ENCODE results near the gene MAPK4.
"Not testable (repeated sequence)": the region's sequence is repeated elsewhere in the genome, so short reads cannot be mapped to it uniquely, and the experiment has no call there.

Gene MAPK4

GRCh38 chr18:50573679-50574078, 13.8 kb downstream of the MAPK4 start:
- no peak for DNase-seq

DNA sequence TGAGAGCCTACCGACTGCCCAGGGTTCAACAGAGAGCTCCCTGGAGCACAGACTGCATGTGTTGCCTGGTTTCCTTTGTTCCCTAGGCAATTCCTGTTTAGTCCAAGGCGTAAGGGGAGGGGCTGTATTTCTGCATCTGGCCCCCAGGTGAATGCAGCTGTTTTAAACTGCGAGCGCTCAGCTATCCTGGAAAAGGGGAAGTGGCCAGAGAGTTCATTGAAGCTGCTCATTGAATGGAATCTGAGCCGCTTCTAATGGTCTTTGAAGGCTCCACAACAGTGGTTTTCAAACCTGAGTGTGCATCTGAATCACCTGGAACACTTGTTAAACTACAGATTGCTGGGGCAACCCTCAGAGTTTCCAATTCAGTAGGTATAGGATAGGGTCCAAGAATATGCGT, 18.1 kb downstream of the MAPK4 start:
- no peak for DNase-seq

DNA sequence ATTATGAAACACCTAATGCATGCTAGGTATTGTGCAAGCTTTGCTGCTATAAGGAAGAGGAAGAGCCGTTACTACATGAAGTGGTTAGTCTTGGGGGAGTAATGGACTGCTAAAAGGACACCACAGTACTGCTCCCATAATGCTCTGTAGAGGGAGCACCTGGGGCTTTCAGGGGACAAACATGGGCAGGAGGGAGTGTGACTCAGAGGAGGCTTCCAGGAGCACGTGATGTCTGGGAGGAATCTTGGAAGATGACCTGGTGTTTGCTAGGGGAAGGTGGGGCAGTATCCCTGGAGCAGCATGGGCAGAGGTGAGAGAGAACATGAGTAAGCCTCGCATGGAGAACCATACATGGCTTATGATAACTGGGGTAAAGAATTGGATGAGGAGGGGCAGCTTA, 18.8 kb downstream of the MAPK4 start:
- DNase-seq, result no peak

- DNase-seq, result peak in 1 of 51 donors; percentile 10
Observed at GRCh38 chr18:50579061-50579774, 19.3 kb downstream of the MAPK4 start.

DNA sequence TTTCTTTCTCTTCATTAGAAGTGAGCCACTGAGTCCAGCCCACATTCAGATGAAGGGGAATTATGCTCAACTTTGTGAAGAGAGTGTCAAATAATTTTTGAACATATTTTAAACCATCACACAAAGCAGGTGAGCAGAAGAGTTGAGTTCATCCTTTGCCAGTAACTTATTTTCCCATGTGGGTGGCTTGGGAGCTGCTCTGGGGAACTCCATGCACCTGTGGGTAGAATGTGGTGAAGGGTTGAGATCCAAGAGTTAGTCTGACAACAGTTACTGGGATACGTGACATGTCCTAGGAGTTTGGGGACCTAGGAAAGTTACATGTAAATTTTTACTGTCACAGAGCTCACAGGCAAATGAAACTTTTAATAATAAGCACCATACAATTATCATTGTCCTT, 21.6 kb downstream of the MAPK4 start:
- no peak for DNase-seq

GRCh38 chr18:50582500-50582899, 22.6 kb downstream of the MAPK4 start:
- peak in 4 of 51 donors; percentile 7 to 17 (median 12) for DNase-seq

GRCh38 chr18:50586710-50587109, 26.8 kb downstream of the MAPK4 start:
- DNase-seq, result no peak

DNA sequence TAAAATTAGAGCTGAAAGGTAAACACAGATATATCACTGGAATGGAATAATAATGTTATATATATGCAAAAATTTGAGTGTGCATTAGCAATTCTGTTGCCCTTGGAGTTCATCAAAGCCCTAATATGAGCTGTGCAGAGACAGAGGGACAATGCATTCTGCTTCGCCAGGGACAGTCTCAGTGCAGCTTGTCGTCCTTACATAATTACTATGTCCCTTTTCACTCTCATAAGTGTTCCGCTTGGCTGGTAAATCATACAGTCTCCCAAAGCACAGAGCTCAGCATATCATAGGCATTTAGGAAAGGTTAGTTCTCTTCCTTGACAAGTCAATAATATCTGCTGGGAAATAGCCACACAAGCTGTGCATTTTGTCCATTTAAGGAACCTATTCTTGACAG, 30.7 kb downstream of the MAPK4 start:
- no peak for DNase-seq

DNA sequence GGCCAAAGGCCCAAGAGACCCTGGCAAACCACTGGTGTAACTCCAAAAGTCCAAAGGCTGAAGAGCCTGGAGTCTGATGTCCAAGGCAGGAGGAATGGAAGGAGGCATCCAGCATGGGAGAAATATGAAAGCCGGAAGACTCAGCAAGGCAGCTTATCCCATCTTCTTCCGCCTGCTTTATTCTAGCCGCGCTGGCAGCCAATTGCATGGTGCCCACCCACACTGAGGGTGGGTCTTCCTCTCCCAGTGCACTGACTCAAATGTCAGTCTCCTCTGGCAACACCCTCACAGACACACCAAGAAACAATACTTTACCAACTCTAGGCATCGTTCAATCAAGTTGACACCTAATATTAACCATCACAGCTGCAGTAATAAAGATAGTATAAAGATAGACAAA, 34.1 kb downstream of the MAPK4 start:
- no peak for DNase-seq

DNA sequence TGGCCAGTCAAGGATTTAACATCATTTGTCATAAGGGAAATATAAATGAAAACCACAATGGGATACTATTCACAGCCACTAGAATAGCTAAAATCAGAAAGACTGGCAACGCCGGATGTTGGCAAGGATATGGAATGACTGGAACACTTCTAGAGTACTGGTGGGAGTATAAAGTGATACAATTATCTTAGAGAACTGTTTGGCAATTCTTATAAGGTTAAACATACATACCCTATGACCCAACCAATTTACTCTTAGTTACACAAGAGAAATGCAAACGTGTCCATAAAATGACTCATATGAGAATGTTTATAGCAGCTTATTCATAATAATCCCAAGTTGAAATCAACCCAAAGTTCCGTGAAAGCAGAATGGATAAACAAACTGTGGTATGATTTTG, 35.1 kb downstream of the MAPK4 start:
- DNase-seq, result no peak

DNA sequence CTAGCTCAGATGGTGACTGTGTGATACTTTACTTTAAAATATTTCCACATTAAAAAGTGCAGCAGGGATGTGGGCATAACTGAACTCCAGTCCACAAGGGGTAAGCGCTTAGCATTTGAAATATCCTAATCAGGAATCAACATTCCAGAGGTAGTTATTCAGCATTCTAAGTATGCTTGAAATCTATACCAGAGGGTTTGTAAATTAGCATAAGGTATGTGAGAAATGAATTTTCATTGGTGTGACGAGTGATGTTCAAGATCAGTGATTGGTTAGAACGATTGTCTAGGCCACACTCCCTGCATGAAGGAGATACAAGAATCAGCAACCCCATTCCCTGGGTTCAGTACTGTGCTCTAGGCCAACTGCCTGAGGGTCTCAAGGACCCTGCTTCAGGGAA, 42.6 kb downstream of the MAPK4 start:
- DNase-seq, result no peak

DNA sequence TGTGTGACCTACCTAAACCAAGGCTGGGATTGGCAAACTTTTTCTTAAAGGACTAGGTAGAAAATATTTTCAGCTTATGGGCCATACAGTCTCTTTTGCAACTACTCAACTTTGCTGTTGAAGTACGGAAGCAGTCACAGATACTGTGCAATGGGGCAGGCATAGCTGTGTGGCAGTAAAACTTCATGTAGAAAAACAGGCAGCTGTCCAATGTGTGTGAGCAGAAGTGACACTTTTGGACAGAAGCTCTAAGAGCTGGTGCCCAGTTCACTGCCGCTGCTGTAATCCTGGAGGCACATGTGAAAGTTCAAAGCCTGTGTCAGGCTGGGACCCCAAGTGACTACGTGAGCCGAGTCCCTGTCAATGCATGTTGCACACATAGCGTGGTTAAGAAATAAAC, 46.7 kb downstream of the MAPK4 start:
- DNase-seq, result no peak

DNA sequence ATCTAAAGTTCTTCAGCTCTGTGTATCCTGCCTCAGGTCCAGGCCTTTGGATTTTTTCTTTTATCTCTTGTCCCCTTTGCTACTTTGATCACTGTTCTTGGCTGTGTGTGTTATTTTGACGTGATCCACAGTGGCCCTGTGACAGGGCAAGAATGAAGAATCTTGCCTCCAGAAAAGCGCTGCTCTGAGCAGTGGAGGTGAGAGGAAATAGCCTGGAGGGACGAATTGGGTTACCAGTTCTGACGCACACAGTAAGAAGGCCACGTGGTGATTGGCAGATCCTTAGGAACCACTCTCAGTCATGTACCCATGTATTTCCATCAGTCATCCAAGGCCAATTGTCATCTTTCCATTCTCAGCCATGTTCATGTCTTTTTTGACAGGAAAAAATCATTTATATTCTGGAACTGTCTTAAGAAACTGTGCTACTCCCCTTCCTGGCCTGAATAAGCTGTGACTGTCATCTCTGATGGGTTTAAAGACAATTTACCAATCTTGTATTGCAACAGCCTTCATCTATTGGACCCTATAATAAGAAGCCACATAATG, 47.6 kb downstream of the MAPK4 start:
- DNase-seq, result no peak

GRCh38 chr18:50609171-50609570, 49.3 kb downstream of the MAPK4 start:
- DNase-seq, result not testable (repeated sequence)

GRCh38 chr18:50610349-50610748, 50.5 kb downstream of the MAPK4 start:
- no peak for DNase-seq

DNA sequence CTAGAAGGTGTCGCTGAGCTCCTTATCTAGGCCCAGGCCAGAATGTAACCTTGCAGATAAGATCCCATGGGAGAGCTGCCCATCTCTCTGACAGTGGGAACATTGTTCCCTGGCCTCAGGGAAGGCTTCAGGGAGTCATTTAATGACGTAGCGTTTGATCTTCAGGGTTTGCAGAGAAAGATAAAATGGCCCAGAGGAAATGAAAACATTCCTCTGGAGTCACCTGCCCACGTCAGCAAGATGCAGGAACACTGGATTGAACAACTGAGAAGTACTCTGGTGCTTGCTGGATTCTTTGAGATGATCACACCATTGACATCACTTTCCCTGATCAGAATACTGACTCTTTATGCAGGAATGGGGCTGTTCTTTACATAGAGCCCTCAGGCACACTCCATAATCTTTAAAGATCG, 51.6 kb downstream of the MAPK4 start:
- DNase-seq, result no peak

- peak in 14 of 51 donors; percentile 9 to 64 (median 36) for DNase-seq
Observed at GRCh38 chr18:50614838-50615237, 55.0 kb downstream of the MAPK4 start.

DNA sequence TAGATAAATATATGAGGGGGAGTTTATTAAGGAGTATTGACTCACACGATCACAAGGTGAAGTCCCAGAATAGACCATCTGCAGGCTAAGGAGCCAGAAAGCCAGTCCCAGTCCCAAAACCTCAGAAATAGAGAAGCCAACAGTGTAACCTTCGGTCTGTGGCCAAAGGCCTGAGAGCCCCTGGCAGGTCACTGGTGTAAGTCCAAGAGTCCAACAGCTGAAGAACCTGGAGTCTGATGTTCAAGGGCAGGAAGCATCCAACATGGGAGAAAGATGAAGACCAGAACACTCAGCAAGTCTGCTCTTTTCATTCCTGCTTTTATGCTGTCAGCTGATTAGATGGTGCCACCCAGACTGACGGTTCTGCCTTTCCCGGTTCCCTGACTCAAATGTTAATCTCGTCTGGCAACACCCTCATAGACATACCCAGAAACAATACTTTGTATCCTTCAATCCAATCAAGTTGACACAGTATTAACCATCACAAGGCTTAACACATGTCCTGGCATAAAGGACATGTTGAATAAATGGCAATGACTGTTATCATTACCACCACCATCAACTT, 56.7 kb downstream of the MAPK4 start:
- no peak for DNase-seq

DNA sequence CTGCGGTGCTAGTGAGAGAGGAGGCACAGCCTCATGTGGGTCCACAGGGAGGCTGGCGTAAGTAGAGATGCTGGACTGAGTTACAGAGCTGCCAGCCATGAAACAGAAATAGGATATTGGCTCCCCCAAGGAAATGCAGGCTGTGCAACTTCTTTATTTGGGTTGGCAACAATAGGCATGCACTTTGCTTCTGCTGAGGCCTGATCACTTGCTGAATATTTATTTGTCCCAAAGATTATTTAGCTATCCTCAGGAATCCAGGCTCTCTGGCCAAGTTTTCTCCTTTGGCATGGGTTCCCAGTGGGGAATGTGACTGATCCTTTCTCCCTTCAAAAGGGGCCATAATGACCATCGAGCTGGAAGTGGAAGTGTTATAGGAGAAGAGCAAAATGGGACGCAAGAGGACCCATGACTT, 60.0 kb downstream of the MAPK4 start:
- DNase-seq, result peak in 8 of 51 donors; percentile 13 to 68 (median 26)

DNA sequence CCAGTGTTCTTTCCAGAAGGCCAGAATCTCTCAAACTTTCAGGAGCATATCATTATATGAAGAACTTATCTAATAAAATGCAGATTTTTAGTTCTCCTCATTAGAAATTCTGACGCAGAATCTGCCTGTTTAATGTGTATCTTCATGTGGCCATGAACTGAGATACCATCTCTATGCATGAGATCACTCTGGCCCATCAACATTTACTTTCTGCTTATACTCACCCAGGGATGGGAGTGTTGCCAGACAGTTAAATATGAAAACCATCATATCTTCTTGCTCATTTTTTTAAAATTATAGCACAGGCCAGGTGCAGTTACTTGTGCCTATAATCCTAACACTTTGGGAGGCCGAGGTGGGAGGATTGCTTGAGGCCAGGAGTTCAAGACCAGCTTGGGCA, 60.4 kb downstream of the MAPK4 start:
- DNase-seq, result no peak

- DNase-seq, result no peak
Observed at GRCh38 chr18:50621366-50621765, 61.5 kb downstream of the MAPK4 start.

DNA sequence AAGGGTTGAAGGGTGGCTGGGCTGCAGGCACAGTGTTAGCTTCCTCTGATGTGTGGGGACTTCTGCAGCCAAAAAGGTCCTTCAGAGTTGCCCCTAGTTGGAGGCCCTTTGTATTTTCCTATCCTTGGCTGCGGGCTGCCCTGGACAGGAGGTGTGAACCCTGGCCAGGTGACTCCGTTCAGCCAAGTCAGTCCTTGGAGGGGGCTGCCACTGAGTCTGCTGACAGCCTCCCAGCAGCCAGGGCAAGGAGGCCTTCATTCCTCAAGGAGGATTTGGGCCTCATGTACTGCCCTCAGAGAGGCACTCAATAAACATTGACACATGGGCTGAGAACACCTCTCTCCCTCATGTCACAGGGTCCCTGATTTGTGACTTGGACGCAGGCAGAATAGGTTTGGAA, 62.4 kb downstream of the MAPK4 start:
- no peak for DNase-seq

DNA sequence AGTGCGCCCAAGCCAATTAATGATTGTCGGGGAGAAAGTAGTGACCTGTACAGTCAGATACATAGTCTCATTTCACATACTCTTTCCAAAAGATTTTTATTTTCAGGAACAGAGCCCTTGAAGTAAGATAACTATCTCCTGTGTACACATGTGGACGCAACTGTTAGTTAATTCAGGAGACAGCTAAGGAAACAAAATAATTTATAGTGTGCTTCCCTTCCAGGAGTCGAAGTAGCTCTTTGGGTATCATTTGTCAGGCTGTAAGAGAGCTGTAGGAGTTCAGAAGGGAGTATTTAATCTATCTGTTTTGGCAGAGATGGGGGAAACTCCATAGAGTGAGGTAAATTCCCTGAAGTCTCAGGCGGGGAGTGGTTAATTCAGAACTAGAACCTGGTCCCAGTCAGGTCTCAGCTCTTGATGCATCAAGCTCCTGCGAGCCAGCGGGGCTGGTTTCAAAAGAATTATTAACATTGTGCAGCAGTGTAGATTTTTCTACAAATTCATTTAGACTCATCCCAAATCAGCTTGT, 63.0 kb downstream of the MAPK4 start:
- no peak for DNase-seq
